ENCODE results near the gene ROBO1. TPM values are rescaled to one million over a fixed set of nuclear protein-coding genes. Genes with fewer than 3 reads are reported as not detected.

Gene ROBO1
- total RNA-seq, 1 donor from 2014 or later = 71.7 TPM

DNA sequence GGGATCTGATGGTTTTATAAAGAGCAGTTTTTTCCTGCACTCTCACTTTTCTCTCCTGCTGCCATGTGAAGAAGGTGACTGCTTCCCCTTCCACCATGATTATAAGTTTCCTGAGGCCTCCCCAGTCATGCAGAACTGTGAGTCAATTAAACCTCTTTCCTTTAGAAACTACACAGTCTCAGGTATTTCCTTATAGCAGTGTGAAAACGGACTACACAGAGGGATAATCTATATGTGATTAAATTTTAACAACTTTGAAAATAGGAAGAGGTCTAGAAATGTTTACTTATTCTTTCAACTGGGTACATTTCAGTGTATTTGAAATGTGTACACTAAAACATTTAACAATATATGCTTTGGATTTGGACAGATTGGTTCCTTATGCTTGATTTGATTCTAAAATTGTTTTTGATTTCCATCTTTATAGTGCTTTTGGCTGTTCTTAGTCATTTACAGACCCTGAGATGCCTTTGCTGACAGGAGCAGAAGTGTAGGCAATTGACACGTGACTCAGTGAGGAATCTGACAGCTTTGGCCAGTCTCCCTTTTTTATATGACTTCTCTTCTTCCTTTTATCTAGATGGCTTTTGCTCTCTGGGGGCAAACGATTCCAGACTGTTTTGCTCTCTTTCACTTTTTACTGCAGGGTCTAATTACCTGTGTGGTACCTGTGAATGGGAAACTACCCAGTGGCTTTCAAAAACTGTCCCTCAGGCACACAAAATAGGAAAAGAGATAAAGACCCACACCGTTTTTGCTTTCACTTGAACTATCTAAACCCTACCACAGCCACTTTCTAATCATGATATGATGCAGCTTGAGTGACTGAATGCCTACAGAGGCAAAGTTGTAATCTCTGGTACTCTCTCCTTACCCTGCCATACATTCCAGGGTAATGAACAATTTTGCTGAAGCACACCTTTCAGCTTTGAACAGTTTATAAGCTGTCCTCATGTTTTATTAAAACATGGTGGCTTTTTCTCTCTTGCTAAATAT, 422.6 kb downstream of the ROBO1 start:
- FAIRE-seq = no peak
- H3K36me3 Mint-ChIP-seq (ENCODE audit: low read depth, unreplicated experiment) = no peaks in the 10 kb centered on the region
- H3K9me3 Mint-ChIP-seq (ENCODE audit: unreplicated experiment) = no peaks in the 10 kb centered on the region
- no peaks in the 10 kb centered on the region for H3K4me1 Mint-ChIP-seq (ENCODE audit: low read depth, unreplicated experiment)
- Histone ChIP-seq H3K9me3 (ENCODE audit: insufficient read depth, low read depth, low read length) (no peaks in the 10 kb centered on the region), H3K36me3 (ENCODE audit: insufficient read depth, low read length) (no peaks in the 10 kb centered on the region), H4K20me1 (ENCODE audit: insufficient read depth, low read length) (no peaks in the 10 kb centered on the region), H2AFZ (ENCODE audit: low read depth, low read length) (no peak overlapping the region), H3K27me3 (ENCODE audit: insufficient read depth, low read length) (no peaks in the 10 kb centered on the region), H3K4me1 (ENCODE audit: insufficient read depth, low read length) (no peaks in the 10 kb centered on the region), H3K4me3 (ENCODE audit: insufficient read depth, low read depth, low read length) (no peak overlapping the region), H3K4me2 (ENCODE audit: low read length) (no peak overlapping the region), H3K9ac (ENCODE audit: low read length) (no peak overlapping the region), H3K27ac (ENCODE audit: low read depth, low read length) (no peak overlapping the region), H3K79me2 (ENCODE audit: insufficient read depth, low read length) (no peaks in the 10 kb centered on the region)
- DNase-seq (ENCODE audit: low read depth) = no peak
- TF ChIP-seq EZH2 (IDR thresholded peaks at IDR 0.05; ENCODE audit: insufficient read depth, low read length) = no peak
- TF ChIP-seq, protein P1, sequence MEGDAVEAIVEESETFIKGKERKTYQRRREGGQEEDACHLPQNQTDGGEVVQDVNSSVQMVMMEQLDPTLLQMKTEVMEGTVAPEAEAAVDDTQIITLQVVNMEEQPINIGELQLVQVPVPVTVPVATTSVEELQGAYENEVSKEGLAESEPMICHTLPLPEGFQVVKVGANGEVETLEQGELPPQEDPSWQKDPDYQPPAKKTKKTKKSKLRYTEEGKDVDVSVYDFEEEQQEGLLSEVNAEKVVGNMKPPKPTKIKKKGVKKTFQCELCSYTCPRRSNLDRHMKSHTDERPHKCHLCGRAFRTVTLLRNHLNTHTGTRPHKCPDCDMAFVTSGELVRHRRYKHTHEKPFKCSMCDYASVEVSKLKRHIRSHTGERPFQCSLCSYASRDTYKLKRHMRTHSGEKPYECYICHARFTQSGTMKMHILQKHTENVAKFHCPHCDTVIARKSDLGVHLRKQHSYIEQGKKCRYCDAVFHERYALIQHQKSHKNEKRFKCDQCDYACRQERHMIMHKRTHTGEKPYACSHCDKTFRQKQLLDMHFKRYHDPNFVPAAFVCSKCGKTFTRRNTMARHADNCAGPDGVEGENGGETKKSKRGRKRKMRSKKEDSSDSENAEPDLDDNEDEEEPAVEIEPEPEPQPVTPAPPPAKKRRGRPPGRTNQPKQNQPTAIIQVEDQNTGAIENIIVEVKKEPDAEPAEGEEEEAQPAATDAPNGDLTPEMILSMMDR (IDR thresholded peaks at IDR 0.05; ENCODE audit: insufficient read depth, low read depth, low read length) = no peak
- no peak overlapping the region for H3K4me3 Mint-ChIP-seq (ENCODE audit: unreplicated experiment)
- H3K27me3 Mint-ChIP-seq (ENCODE audit: low read depth, unreplicated experiment) = no peaks in the 10 kb centered on the region
- no peak overlapping the region for H3K27ac Mint-ChIP-seq (ENCODE audit: unreplicated experiment)

- H3K4me3 Mint-ChIP-seq (ENCODE audit: unreplicated experiment) = no peak overlapping the region
- FAIRE-seq = no peak
Measured at GRCh38 chr3:79341961-79342360, 425.8 kb downstream of the ROBO1 start.

More at GRCh38 chr3:79341961-79342360, 425.8 kb downstream of the ROBO1 start:
- H3K9ac ChIP-seq (ENCODE audit: low read length) = no peak overlapping the region
- no peaks in the 10 kb centered on the region for H3K4me1 ChIP-seq (ENCODE audit: insufficient read depth, low read length)
- Mint-ChIP-seq H3K27ac (ENCODE audit: unreplicated experiment) (no peak overlapping the region), H3K27me3 (ENCODE audit: low read depth, unreplicated experiment) (no peaks in the 10 kb centered on the region), H3K36me3 (ENCODE audit: low read depth, unreplicated experiment) (no peaks in the 10 kb centered on the region), H3K4me1 (ENCODE audit: low read depth, unreplicated experiment) (no peaks in the 10 kb centered on the region), H3K9me3 (ENCODE audit: unreplicated experiment) (no peaks in the 10 kb centered on the region)
- H2AFZ ChIP-seq (ENCODE audit: low read depth, low read length) = no peak overlapping the region
- no peaks in the 10 kb centered on the region for H3K79me2 ChIP-seq (ENCODE audit: insufficient read depth, low read length)
- H3K4me3 ChIP-seq (ENCODE audit: insufficient read depth, low read depth, low read length) = no peak overlapping the region
- no peaks in the 10 kb centered on the region for H3K36me3 ChIP-seq (ENCODE audit: insufficient read depth, low read length)
- TF ChIP-seq, protein P1 (IDR thresholded peaks at IDR 0.05; ENCODE audit: insufficient read depth, low read depth, low read length) = no peak
- TF ChIP-seq EZH2 (IDR thresholded peaks at IDR 0.05; ENCODE audit: insufficient read depth, low read length) = no peak
- no peaks in the 10 kb centered on the region for H3K27me3 ChIP-seq (ENCODE audit: insufficient read depth, low read length)
- H3K9me3 ChIP-seq (ENCODE audit: insufficient read depth, low read depth, low read length) = no peaks in the 10 kb centered on the region
- H3K27ac ChIP-seq (ENCODE audit: low read depth, low read length) = no peak overlapping the region
- H4K20me1 ChIP-seq (ENCODE audit: insufficient read depth, low read length) = no peaks in the 10 kb centered on the region
- H3K4me2 ChIP-seq (ENCODE audit: low read length) = no peak overlapping the region
- no peak for DNase-seq (ENCODE audit: low read depth)
